HEK293 (cell line): ENCODE measurements around the gene TRAPPC11.

Source experiments
- CTCF ChIA-PET: fragments of 350-600 bp; formaldehyde crosslinking; extraction: SDS; loops from one replicate; lab custom pipeline; 2021; ENCODE audit warnings: antibody characterized with exemption; lab: Yijun Ruan, JAX
- POLR2A ChIA-PET: fragments of 300-600 bp; formaldehyde crosslinking; extraction: SDS; loops from one replicate; lab custom pipeline; 2020; ENCODE audit warnings: antibody characterized with exemption, inconsistent platforms; lab: Yijun Ruan, JAX
- H3K27ac ChIP-seq: fragments of 200-500 bp; sonication (Bioruptor generic); 2 replicates; pipeline ENCODE4 v1.5.1; 2014; ENCODE audit warnings: low read depth, low read length, control low read depth, inconsistent platforms; ENCODE audit errors: extremely low read depth
- H3K36me3 ChIP-seq, 2 experiments: fragments of 200-500 bp in 1 of 2; sonication (Bioruptor generic) in 1 of 2; 1 replicate in 1 of 2; 2 replicates in 1 of 2; pipeline ENCODE4 v1.5.1; 2014 to 2017; ENCODE audit warnings: inconsistent platforms in 2 of 2, low read length in 2 of 2; ENCODE audit not compliant: control insufficient read depth in 2 of 2, insufficient read depth in 1 of 2
- H3K4me1 ChIP-seq: fragments of 200-500 bp; sonication (Bioruptor generic); 2 replicates; pipeline ENCODE4 v1.5.1; 2014; ENCODE audit warnings: mild to moderate bottlenecking, low read length, inconsistent platforms; ENCODE audit not compliant: control insufficient read depth, insufficient read depth
- H3K4me3 ChIP-seq: 2 replicates; pipeline ENCODE4 v1.5.1; 2011; ENCODE audit warnings: low read depth, mild to moderate bottlenecking, control low read depth, low read length, moderate library complexity
- H3K9me3 ChIP-seq: fragments of 200-500 bp; sonication (Bioruptor generic); 2 replicates; pipeline ENCODE4 v1.5.1; 2014; ENCODE audit warnings: low read depth, low read length, inconsistent platforms; ENCODE audit not compliant: control insufficient read depth, insufficient read depth
- ATF2 ChIP-seq: fragments of 450-650 bp; formaldehyde crosslinking; IDR thresholded peaks from 2 replicates; pipeline ENCODE4 v1.5.1; 2016; ENCODE audit warnings: missing biosample characterization, missing genetic modification characterization, low read depth
- KLF10 ChIP-seq: fragments of 450-650 bp; IDR thresholded peaks from 2 replicates; pipeline ENCODE4 v1.5.1; 2018; ENCODE audit warnings: missing biosample characterization, mild to moderate bottlenecking, missing genetic modification characterization
- KLF8 ChIP-seq: fragments of 450-650 bp; formaldehyde crosslinking; IDR thresholded peaks from 2 replicates; pipeline ENCODE4 v1.5.1; 2016; ENCODE audit warnings: missing biosample characterization, missing genetic modification characterization
- PRDM2 ChIP-seq: fragments of 450-650 bp; formaldehyde crosslinking; IDR thresholded peaks from 2 replicates; pipeline ENCODE4 v1.5.1; 2016; ENCODE audit warnings: missing biosample characterization, missing genetic modification characterization, borderline replicate concordance
- REST ChIP-seq: fragments of 450-650 bp; formaldehyde crosslinking; IDR thresholded peaks from 2 replicates; pipeline ENCODE4 v1.5.1; 2016; ENCODE audit warnings: missing biosample characterization, missing genetic modification characterization
- SCRT1 ChIP-seq: fragments of 450-650 bp; formaldehyde crosslinking; IDR thresholded peaks from 2 replicates; pipeline ENCODE4 v1.5.1; 2016; ENCODE audit warnings: missing biosample characterization, missing genetic modification characterization, borderline replicate concordance
- SETDB1 ChIP-seq: IDR thresholded peaks from one replicate; pipeline ENCODE4 v1.6.1; 2017; ENCODE audit warnings: mild to moderate bottlenecking, low read length, moderate library complexity, mixed read lengths; ENCODE audit not compliant: insufficient read length
- TSHZ1 ChIP-seq: fragments of 450-650 bp; formaldehyde crosslinking; IDR thresholded peaks from 2 replicates; pipeline ENCODE4 v1.5.1; 2016; ENCODE audit warnings: missing biosample characterization, missing genetic modification characterization, borderline replicate concordance
- ZBTB7A ChIP-seq: fragments of 450-650 bp; formaldehyde crosslinking; IDR thresholded peaks from 2 replicates; pipeline ENCODE4 v1.5.1; 2016; ENCODE audit warnings: low read depth, missing biosample characterization, missing genetic modification characterization
- ZFHX2 ChIP-seq: fragments of 450-650 bp; formaldehyde crosslinking; conservative IDR thresholded peaks from 2 replicates; pipeline ENCODE4 v1.5.1; 2016; ENCODE audit warnings: missing biosample characterization, missing genetic modification characterization
- ZNF10 ChIP-seq: fragments of 450-650 bp; formaldehyde crosslinking; IDR thresholded peaks from 2 replicates; pipeline ENCODE4 v1.5.1; 2017; ENCODE audit warnings: missing biosample characterization, missing genetic modification characterization
- ZNF132 ChIP-seq: fragments of 450-650 bp; formaldehyde crosslinking; IDR thresholded peaks from 2 replicates; pipeline ENCODE4 v1.5.1; 2017; ENCODE audit warnings: missing biosample characterization, missing genetic modification characterization, borderline replicate concordance
- ZNF140 ChIP-seq: fragments of 450-650 bp; formaldehyde crosslinking; IDR thresholded peaks from 2 replicates; pipeline ENCODE4 v1.5.1; 2016; ENCODE audit warnings: missing biosample characterization, missing genetic modification characterization
- ZNF155 ChIP-seq: fragments of 450-650 bp; formaldehyde crosslinking; IDR thresholded peaks from 2 replicates; pipeline ENCODE4 v1.5.1; 2016; ENCODE audit warnings: missing biosample characterization, missing genetic modification characterization
- ZNF239 ChIP-seq: fragments of 450-650 bp; formaldehyde crosslinking; IDR thresholded peaks from 2 replicates; pipeline ENCODE4 v1.5.1; 2016; ENCODE audit warnings: missing biosample characterization, missing genetic modification characterization
- ZNF423 ChIP-seq: fragments of 450-650 bp; formaldehyde crosslinking; IDR thresholded peaks from 2 replicates; pipeline ENCODE4 v1.5.1; 2016; ENCODE audit warnings: missing biosample characterization, missing genetic modification characterization
- ZNF571 ChIP-seq: fragments of 450-650 bp; formaldehyde crosslinking; IDR thresholded peaks from 2 replicates; pipeline ENCODE4 v1.5.0; 2017; ENCODE audit warnings: missing biosample characterization, missing genetic modification characterization
- ZNF791 ChIP-seq: fragments of 450-650 bp; formaldehyde crosslinking; IDR thresholded peaks from 2 replicates; pipeline ENCODE4 v1.5.1; 2016; ENCODE audit warnings: missing biosample characterization, missing genetic modification characterization
- ZNF830 ChIP-seq: fragments of 450-650 bp; IDR thresholded peaks from 2 replicates; pipeline ENCODE4 v1.5.0; 2018; ENCODE audit warnings: missing biosample characterization, missing genetic modification characterization, low read depth, mild to moderate bottlenecking, moderate library complexity

The TRAPPC11 gene

GRCh38 chr4:183627979-183628588, 31.0 kb upstream of the TRAPPC11 start:
- H3K27ac ChIP-seq, result no peak overlapping the region
- no peaks in the 10 kb centered on the region for H3K4me1 ChIP-seq
- ChIA-PET CTCF (no interaction called here), POLR2A (no interaction called here)
- TF ChIP-seq ZNF132 (no peak), ZNF571 (tag by site-specific recombination) (no peak), ZNF10 (tag by site-specific recombination) (no peak), ZFHX2 (tag by site-specific recombination) (no peak)
- H3K9me3 ChIP-seq, result no peaks in the 10 kb centered on the region
- H3K4me3 ChIP-seq, result no peak overlapping the region
- no peaks in the 10 kb centered on the region for H3K36me3 ChIP-seq

- Histone ChIP-seq H3K4me1 (no peaks in the 10 kb centered on the region), H3K9me3 (no peaks in the 10 kb centered on the region), H3K4me3 (no peak overlapping the region), H3K36me3 (no peaks in the 10 kb centered on the region), H3K27ac (no peak overlapping the region)
- TF ChIP-seq KLF10 (tag by site-specific recombination) (no peak), REST (tag by site-specific recombination) (no peak), ZNF155 (tag by site-specific recombination) (no peak), PRDM2 (tag by site-specific recombination) (no peak), ZNF791 (tag by site-specific recombination) (no peak), ZNF239 (tag by site-specific recombination) (no peak), ZBTB7A (no peak), ZFHX2 (tag by site-specific recombination) (no peak), ZNF140 (tag by site-specific recombination) (no peak), SETDB1 (no peak), ZNF423 (tag by site-specific recombination) (no peak), TSHZ1 (tag by site-specific recombination) (no peak), ATF2 (no peak), ZNF830 (tag by site-specific recombination) (no peak), SCRT1 (tag by site-specific recombination) (no peak), KLF8 (tag by site-specific recombination) (no peak)
- ChIA-PET POLR2A (interaction anchor here (0.7 kb wide), 1 partner anchor 535 kb away, joined by 3 read pairs; no protein-coding TSS in a partner anchor), CTCF (no interaction called here)
Observed at GRCh38 chr4:183631577-183632198, 27.4 kb upstream of the TRAPPC11 start.
